ENCODE data around the gene DCPS. TPM values are rescaled to one million over a fixed set of nuclear protein-coding genes. Genes with fewer than 3 reads are reported as not detected.
"Not testable (repeated sequence)": the region's sequence is repeated elsewhere in the genome, so short reads cannot be mapped to it uniquely, and the experiment has no call there.

Gene DCPS
- total RNA-seq, 1 experiment from 2014 or later, result 30.8 TPM

GRCh38 chr11:126357969-126358762 lies 54.3 kb downstream of the DCPS start:
- no peak for DNase-seq (ENCODE audit: low read depth)

DNA sequence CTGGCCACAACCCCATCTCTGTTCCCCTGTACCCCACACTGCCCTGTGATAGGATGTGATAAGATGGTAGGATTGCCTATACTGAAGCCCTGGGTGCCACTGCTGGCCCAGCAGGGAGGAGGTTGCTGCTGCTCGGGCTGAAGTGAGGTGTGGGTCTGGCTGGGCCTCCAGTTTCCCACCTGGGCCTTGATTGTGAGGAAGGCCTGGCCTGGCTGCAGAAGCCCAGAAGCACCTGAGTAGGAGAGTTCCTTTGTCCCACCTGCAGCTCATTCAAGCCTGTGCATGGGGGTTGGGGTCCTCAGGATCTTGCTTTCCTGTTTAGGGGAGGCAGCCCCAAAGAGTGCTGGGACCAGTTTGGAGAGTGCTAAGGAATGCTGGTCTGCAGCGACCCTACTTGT lies 54.9 kb downstream of the DCPS start:
- DNase-seq (ENCODE audit: low read depth), result no peak

DNA sequence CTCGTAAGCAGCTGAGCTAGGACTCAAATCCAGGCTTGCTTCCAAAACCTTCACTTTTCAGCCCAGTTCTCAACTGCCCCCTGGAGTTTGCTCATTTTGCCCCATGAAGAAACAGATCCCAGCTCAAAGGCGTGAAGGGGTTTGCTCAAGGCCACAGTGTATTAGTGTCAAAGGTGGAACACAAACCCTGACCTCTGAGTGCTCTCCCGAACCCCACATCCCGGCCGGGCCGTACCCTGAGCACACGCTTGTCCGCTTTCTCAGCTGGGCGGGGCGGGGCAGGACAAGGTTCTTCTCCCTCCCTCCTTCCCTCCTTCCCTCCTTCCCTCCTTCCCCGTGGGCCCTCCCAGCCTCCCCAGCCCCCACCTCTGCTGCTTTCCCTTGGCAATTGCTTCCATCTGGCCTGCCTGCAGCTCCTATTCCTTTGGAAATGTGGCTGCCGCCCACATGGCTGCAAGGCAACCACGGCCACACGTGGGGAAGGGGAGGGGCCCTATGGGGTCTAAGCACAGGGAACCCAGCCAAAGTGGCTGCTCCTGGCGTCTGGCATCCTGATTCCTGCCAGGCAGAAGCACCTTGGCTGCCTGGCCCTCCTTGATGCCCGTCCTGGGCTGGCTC lies 55.7 kb downstream of the DCPS start:
- DNase-seq (ENCODE audit: low read depth), result no peak

DNA sequence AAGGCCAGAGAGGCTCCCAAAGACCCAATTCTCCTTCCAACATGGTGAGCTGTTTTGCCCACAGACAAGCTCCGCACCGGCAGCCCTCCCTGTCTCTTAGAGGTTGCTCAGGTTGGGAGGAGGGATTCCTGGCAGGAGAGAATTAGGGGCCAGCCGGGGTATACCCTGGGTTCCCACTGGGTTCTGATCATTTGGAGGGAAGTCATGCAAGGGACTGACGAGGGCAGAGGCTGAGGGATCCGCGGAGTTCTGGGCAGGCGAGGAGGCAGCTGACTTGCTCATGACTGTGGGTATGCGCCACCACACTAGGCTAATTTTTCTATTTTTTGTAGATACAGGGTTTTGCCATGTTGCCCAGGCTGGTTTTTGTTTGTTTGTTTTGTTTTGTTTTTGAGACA lies 56.2 kb downstream of the DCPS start:
- no peak for DNase-seq (ENCODE audit: low read depth)

- no peak for DNase-seq (ENCODE audit: low read depth)
Measured at GRCh38 chr11:126361400-126361799, 57.5 kb downstream of the DCPS start.

DNA sequence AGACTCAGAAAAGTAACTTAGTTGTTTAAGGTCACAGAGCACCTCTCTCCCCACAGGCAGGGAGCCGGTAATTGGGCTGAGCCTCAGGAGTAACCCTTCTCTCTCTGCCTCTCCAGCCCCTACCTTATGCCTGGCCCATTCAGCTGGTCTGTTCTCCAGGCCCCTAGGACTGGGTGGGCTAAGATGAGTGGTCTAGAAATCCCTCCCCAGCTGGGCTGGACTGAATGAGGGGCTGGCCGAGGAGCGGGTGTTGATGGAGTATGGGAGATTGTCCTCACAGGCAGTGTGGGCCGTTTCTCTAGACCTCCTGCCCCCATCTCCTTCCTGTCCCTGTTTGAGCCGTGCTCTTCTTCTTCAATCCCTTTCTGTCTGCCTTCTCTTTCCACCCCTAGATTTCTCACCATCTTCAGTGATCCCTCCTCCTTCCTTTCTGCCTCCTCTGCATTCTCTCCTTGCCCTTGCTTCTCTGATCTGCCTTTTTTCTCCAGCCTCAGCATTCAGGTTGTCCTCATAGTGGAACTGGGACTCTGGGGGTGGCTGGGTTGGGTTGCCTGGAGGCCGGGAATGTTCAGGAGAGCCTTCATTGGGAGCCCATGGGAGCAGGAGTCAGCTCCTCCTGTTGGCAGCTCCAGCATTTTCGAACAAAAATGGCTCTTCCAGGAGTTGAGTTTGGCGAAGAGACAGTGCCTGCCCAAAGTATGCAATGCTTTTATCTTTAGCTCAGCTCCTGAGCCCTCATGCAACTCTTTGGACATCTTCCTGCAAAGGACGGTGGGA lies 59.2 kb downstream of the DCPS start:
- no peak for DNase-seq (ENCODE audit: low read depth)

- no peak for DNase-seq (ENCODE audit: low read depth)
Measured at GRCh38 chr11:126363706-126364248, 59.9 kb downstream of the DCPS start.

GRCh38 chr11:126364735-126365134 lies 60.9 kb downstream of the DCPS start:
- DNase-seq (ENCODE audit: low read depth), result not testable (repeated sequence)

GRCh38 chr11:126365508-126365907 lies 61.6 kb downstream of the DCPS start:
- DNase-seq (ENCODE audit: low read depth), result not testable (repeated sequence)

DNA sequence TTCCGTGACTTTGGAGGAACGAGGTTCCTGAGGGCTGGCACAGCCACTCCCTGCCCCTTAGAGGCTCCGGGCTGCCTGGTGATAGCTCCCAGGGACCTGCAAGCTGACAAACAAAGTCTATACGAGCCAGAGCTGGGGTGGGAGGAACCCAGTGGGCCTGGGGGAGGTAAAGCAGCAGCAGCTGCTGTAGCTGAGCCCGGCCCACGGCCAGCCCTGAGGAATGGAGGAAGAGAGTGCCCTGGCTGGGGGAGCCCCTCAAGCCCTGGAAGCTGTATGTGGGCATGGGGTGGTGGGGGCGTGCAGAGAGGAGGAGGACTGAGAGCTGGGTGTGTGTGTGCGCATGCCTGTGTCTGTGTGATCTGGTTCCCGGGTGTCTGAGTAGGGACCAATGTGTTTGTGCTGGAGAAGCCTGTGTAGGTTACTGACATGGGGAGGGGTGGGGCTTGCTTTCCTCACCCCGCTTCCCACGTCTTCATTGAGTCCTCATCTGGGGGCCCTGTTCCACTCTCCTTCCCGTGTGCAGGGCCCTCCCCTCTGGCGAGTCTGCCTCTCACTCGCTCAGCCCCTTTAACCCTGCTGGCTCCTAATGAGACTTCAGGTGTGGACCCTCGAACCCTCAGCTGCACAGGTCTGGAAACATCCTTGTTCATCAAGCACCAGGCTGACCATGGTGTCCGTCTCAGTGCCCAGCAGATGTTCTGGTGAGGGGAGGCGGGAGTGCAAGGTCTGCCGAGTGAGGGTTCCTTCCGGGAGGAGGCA lies 62.4 kb downstream of the DCPS start:
- no peak for DNase-seq (ENCODE audit: low read depth)

- not testable (repeated sequence) for DNase-seq (ENCODE audit: low read depth)
Measured at GRCh38 chr11:126366823-126367654, 63.2 kb downstream of the DCPS start.

DNA sequence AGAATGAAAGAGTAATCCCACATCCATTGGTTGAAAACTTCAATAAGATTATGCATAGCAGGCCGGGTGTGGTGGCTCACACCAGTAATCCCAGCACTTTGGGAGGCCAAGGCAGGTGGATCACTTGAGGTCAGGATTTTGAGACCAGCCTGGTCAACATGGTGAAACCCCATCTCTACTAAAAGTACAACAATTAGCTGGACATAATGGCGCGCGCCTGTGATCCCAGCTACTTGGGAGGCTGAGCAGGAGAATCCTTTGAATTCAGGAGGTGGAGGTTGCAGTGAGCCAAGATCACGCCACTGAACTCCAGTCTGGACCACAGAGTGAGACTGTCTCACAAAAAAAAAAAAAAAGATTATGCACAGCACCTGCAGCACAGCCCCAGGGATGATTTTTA lies 63.9 kb downstream of the DCPS start:
- DNase-seq (ENCODE audit: low read depth), result not testable (repeated sequence)

DNA sequence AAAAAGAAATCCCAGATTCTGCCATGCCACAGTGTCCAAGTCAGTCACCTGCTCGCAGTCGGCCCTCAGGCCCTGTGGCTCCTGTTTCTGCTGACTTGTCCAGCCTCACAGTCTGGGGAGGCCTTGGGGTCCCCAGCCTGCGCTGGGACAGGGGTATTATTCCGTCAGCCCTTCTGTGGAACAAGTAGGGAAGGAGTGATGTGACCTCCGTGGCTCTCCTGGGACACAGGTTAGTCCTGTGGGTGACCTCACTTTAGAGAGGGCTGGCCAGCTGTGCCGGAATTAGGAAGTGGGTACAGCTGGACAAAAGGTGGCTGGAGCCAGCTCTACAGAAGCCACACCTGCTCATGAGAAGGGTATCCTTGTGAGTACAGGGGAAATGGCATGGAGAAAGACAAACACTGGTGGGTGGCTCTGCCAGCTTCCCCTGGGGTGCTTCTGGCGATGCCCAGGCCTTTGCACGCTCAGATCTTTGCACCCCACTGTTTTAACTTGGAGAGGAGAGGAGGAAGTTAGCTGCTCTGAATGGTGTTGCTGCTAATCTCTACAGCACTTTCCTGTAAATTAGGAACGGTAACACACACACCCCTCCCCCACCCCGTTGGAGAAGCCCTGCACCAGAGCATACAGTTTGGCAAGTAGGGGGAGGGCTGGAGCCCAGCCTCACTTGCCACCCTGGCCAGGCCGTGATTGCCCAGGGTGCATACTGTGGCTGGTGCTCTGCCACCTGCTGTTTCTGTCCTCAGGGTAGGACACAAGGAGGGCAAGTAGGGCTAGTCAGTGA lies 64.7 kb downstream of the DCPS start:
- DNase-seq (ENCODE audit: low read depth), result not testable (repeated sequence)

DNA sequence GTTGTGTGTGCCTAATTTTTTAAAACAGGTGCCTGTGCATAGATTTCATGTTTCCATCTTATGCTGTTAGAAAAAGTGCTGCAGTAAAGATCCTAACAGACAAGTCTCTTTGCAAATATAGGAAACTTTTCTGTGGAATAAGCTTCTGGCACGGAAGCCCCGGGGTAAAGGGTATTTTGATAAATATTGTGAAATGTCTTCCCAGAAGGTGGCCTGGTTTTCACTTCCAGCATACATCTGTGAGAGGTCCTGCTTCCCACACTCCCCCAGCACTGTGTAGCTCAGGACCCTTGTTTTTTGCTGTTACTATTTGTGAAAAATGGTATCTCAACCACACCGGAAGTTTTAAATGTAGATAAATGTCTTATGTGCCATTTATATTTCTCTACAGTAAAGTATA lies 66.2 kb downstream of the DCPS start:
- no peak for DNase-seq (ENCODE audit: low read depth)

GRCh38 chr11:126371595-126371994 lies 67.7 kb downstream of the DCPS start:
- no peak for DNase-seq (ENCODE audit: low read depth)

DNA sequence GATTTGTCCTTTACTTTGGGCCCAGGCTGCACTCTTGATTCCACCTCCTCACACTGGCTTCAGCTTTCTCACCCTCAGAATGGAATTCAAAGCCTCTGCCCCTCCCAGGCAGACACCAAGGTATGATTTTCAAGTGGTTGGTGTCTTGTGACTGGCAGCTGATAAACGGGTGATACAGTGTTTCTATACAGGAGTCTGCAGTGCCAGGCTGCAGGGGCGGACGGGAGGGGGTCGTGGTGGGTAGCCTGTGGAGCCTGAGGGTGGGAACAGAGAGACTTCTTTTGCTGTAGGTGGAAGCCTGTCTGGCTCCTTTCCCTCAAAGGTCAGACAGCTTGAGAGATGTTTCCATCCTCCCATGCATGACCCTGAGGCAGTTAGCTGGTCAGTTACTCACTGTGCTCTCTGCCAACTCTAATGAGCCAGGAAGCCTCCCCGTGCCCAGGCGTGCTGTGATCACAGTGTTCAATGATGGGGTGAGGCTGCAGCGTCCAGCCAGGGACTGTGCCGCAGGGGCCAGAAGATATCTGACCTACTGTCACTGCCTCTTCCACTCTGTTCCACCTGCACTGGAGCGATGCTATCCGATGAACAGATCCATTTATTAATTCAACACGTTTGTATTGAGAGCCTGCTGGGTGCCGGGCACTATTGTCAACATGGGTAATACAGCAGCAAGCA lies 69.7 kb downstream of the DCPS start:
- DNase-seq (ENCODE audit: low read depth), result not testable (repeated sequence)

DNA sequence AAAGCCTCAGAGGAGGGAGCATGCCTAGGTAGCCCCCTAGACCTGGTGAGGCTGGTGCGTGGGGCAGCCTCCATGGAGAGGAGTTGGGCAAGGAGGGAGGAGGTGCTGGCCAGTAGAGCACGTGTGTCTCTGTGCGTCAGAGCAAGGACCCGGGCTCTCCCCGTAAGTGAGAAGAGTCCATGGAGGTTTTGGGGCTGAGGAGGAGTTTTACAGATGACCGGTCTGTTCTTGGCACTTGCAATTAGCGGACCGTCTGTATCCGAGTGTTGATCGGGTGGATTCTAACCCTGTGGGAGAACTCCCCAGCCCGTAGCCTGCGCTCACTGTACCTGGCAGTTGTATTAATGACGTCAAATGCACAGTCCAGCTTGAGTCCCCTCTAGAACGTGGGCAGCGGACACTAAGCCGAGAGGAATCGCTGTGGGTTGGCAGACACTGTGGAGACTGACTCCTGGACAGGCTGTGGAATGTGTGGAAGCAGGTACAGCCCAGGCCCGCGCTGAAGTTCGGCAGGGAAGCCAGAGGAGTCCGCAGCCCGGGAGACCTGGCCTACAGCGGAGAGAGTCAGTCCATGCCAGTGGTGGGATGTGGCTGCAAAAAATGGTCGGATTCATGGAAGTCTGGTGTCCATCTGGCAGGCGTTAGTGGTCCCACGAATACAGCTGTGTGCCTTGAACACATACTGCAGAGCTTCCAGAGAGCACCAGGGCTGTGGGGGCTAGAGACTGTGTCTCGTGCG lies 70.9 kb downstream of the DCPS start:
- not testable (repeated sequence) for DNase-seq (ENCODE audit: low read depth)

- peak; percentile 81 for DNase-seq (ENCODE audit: low read depth)
Measured at GRCh38 chr11:126375726-126376125, 71.9 kb downstream of the DCPS start.
